A549 (cell line): ENCODE measurements around the gene P2RX3.
"Not testable (repeated sequence)": the region's sequence is repeated elsewhere in the genome, so short reads cannot be mapped to it uniquely, and the experiment has no call there.

Experiments
- CTCF ChIP-seq: fragments of >200 bp; sonication (Bioruptor Twin); formaldehyde crosslinking; IDR thresholded peaks from 3 replicates; pipeline ENCODE4 v1.5.1; 2016
- HMGXB4 ChIP-seq: fragments of 250-450 bp; sonication (Bioruptor Pico); IDR thresholded peaks from 2 replicates; pipeline ENCODE4 v1.5.0; 2021; ENCODE audit warnings: mild to moderate bottlenecking, moderate library complexity, borderline replicate concordance
- JUNB ChIP-seq: fragments of >200 bp; sonication (Bioruptor Twin); formaldehyde crosslinking; IDR thresholded peaks from 2 replicates; pipeline ENCODE4 v1.6.1; 2016
- MAZ ChIP-seq: fragments of 150-350 bp; IDR thresholded peaks from 2 replicates; pipeline ENCODE4 v1.6.1; 2014; ENCODE audit warnings: antibody characterized with exemption, low read depth, low read length, borderline replicate concordance
- PBX3 ChIP-seq: IDR thresholded peaks from 2 replicates; pipeline ENCODE4 v1.6.1; 2012
- POLR2A ChIP-seq: IDR thresholded peaks from 2 replicates; pipeline ENCODE4 v1.6.1; 2012; ENCODE audit warnings: mild to moderate bottlenecking, low read length
- POLR2AphosphoS2 ChIP-seq: conservative IDR thresholded peaks from 2 replicates; pipeline ENCODE4 v1.6.1; 2012; ENCODE audit warnings: low read length, improper control_type of control experiment, inconsistent platforms
- RAD21 ChIP-seq, 2 experiments: fragments of >200 bp in 1 of 2; sonication (Bioruptor Twin) in 1 of 2; formaldehyde crosslinking in 1 of 2; IDR thresholded peaks in 1 of 2; conservative IDR thresholded peaks in 1 of 2; 2 replicates in 1 of 2; 3 replicates in 1 of 2; pipeline ENCODE4 v1.6.1; 2012 to 2018; ENCODE audit warnings: inconsistent platforms in 1 of 2
- TP53 ChIP-seq: fragments of 250-450 bp; sonication (Bioruptor Pico); IDR thresholded peaks from 2 replicates; pipeline ENCODE4 v1.5.0; 2021; ENCODE audit warnings: mild to moderate bottlenecking, moderate library complexity
- ZNF302 ChIP-seq: fragments of 250-450 bp; sonication (Bioruptor Pico); IDR thresholded peaks from 2 replicates; pipeline ENCODE4 v1.9.0; 2021; ENCODE audit warnings: inconsistent platforms, mild to moderate bottlenecking, moderate library complexity

- TF ChIP-seq CTCF; RAD21 (conservative IDR thresholded peaks at IDR 0.05 in 1 of 2, IDR thresholded peaks at IDR 0.05 in 1 of 2); POLR2A; POLR2AphosphoS2; ZNF302 (CRISPR knock-in tag); JUNB; TP53 (CRISPR knock-in tag); HMGXB4 (CRISPR knock-in tag); PBX3; MAZ: not testable (repeated sequence)
Measured at GRCh38 chr11:57336856-57337255, 1.3 kb upstream of the P2RX3 start.
